B cell (primary cell): ENCODE data around the gene SUGP2. TPM values are rescaled to one million over a fixed set of nuclear protein-coding genes. Genes with fewer than 3 reads are reported as not detected.

ENCODE experiments used
- ATAC-seq: fragments of 200-7000 bp; cut with Tn5 transposase; one replicate; pipeline ENCODE4 v1.10.0; 2021; ENCODE audit warnings: low read depth, mild to moderate bottlenecking, moderate number of reproducible peaks, moderate library complexity
- CTCF ChIA-PET: fragments of 350-600 bp; sonication (Branson Sonifier 250); formaldehyde crosslinking; loops from one replicate; lab custom pipeline; 2021; ENCODE audit warnings: antibody characterized with exemption, inconsistent platforms; lab: Charles Lee
- POLR2A ChIA-PET: fragments of 350-600 bp; sonication (Branson Sonifier 250); formaldehyde crosslinking; loops from one replicate; lab custom pipeline; 2021; ENCODE audit warnings: antibody characterized with exemption; lab: Charles Lee
- DNase-seq: peaks from one replicate; pipeline ENCODE4 v3.0.0; 2013
- H2AFZ ChIP-seq: 2 replicates; pipeline ENCODE4 v1.6.1; 2012; ENCODE audit warnings: mild to moderate bottlenecking, low read depth, low read length; ENCODE audit not compliant: insufficient read depth, poor library complexity, severe bottlenecking
- H3K27ac ChIP-seq, 2 donors: 1 replicate in 1 of 2; 2 replicates in 1 of 2; pipeline ENCODE4 v1.5.1; 2012 to 2013; ENCODE audit warnings: low read length in 2 of 2, mild to moderate bottlenecking in 2 of 2, moderate library complexity in 1 of 2
- H3K27me3 ChIP-seq, 4 experiments: fragments of 200-600 bp in 1 of 4; sonication (generic) in 1 of 4; replicated peaks in 1 of 4; 1 replicate in 2 of 4; 2 replicates in 2 of 4; pipeline versions ENCODE4 v1.6.1 to v1.7.0; 2013 to 2016; ENCODE audit warnings: low read length in 3 of 4, mild to moderate bottlenecking in 2 of 4, mixed read lengths in 1 of 4, moderate library complexity in 1 of 4; ENCODE audit not compliant: insufficient read depth in 4 of 4, control insufficient read depth in 3 of 4; ENCODE audit errors: control extremely low read depth in 1 of 4
- H3K36me3 ChIP-seq, 2 experiments: replicated peaks in 1 of 2; 1 replicate in 1 of 2; 2 replicates in 1 of 2; pipeline versions ENCODE4 v1.6.1 to v1.7.1; 2013; ENCODE audit warnings: low read length in 1 of 2; ENCODE audit not compliant: insufficient read depth in 2 of 2, control insufficient read depth in 1 of 2; ENCODE audit errors: control extremely low read depth in 1 of 2, extremely low read depth in 1 of 2
- H3K4me1 ChIP-seq, 2 donors: fragments of 200-600 bp in 1 of 2; sonication (generic) in 1 of 2; 1 replicate in 1 of 2; 2 replicates in 1 of 2; pipeline versions ENCODE4 v1.5.1 to v1.6.1; 2013 to 2017; ENCODE audit warnings: low read length in 2 of 2; ENCODE audit not compliant: control insufficient read depth in 2 of 2, insufficient read depth in 2 of 2
- H3K4me2 ChIP-seq: replicated peaks from 2 replicates; pipeline ENCODE3; 2012; ENCODE audit warnings: mild to moderate bottlenecking, low read depth, low read length; ENCODE audit not compliant: poor library complexity, severe bottlenecking
- H3K4me3 ChIP-seq, 5 experiments: fragments of 200-600 bp in 1 of 5; sonication (generic) in 1 of 5; 1 replicate in 3 of 5; 2 replicates in 2 of 5; pipeline versions ENCODE4 v1.5.1 to v1.7.0; 2011 to 2016; ENCODE audit warnings: low read length in 4 of 5, mild to moderate bottlenecking in 4 of 5, low read depth in 2 of 5, control low read depth in 1 of 5, moderate library complexity in 1 of 5; ENCODE audit not compliant: insufficient read depth in 1 of 5; ENCODE audit errors: control extremely low read depth in 1 of 5, extremely low read depth in 1 of 5
- H3K79me2 ChIP-seq: fragments of 200-600 bp; sonication (generic); one replicate; pipeline ENCODE4 v1.6.0; 2016; ENCODE audit warnings: low read length; ENCODE audit not compliant: control insufficient read depth, insufficient read depth
- H3K9ac ChIP-seq: fragments of 200-600 bp; sonication (generic); 2 replicates; pipeline ENCODE4 v1.6.1; 2017; ENCODE audit warnings: mild to moderate bottlenecking, low read length, moderate library complexity
- H3K9me3 ChIP-seq, 3 donors: one replicate each; pipeline versions ENCODE4 v1.6.1 to v1.7.1; 2013; ENCODE audit warnings: low read length in 2 of 3; ENCODE audit not compliant: control insufficient read depth in 2 of 3, insufficient read depth in 1 of 3; ENCODE audit errors: control extremely low read depth in 1 of 3
- H4K20me1 ChIP-seq: 2 replicates; pipeline ENCODE4 v1.6.0; 2012; ENCODE audit warnings: mild to moderate bottlenecking, low read length; ENCODE audit not compliant: insufficient read depth, control insufficient read depth, poor library complexity, severe bottlenecking
- H3K27ac Mint-ChIP-seq: one replicate; pipeline ENCODE4 v1.8.0; 2021; ENCODE audit warnings: mixed read lengths
- H3K27me3 Mint-ChIP-seq: one replicate; pipeline ENCODE4 v1.8.0; 2021; ENCODE audit warnings: mixed read lengths
- H3K4me1 Mint-ChIP-seq: one replicate; pipeline ENCODE4 v1.8.0; 2021; ENCODE audit warnings: mixed read lengths
- H3K4me3 Mint-ChIP-seq: one replicate; pipeline ENCODE4 v1.8.0; 2021; ENCODE audit warnings: mixed read lengths
- H3K9me3 Mint-ChIP-seq: one replicate; pipeline ENCODE4 v1.8.0; 2022; ENCODE audit warnings: mixed read lengths; ENCODE audit not compliant: insufficient read depth
- EZH2 ChIP-seq: IDR thresholded peaks from 2 replicates; pipeline ENCODE4 v1.6.1; 2012; ENCODE audit warnings: borderline replicate concordance, low read depth, mild to moderate bottlenecking, moderate library complexity, low read length; ENCODE audit not compliant: insufficient read depth, poor library complexity, severe bottlenecking
- WGBS: methylation state at CpG from one replicate; pipeline ENCODE4 v1.1.5; 2013; ENCODE audit warnings: missing lambda C conversion rate; ENCODE audit not compliant: insufficient coverage; 5-methylcytosine and 5-hydroxymethylcytosine counted together
- intact Hi-C: fragments of 100-400 bp; cut with micrococcal nuclease; formaldehyde crosslinking; loops from one replicate; pipeline ENCODE4 v1.10.0; 2022
- polyA plus RNA-seq: library from polyadenylated mRNA; depleted of rRNA; stranded (reverse); fragments of >200 nt; gene quantifications from 2 replicates; pipeline ENCODE4 v1.2.3, GENCODE V29; 2012
- total RNA-seq, 2 donors: library from RNA; stranded (reverse); fragments of 120-200 nt in 1 of 2; gene quantifications; 1 replicate in 1 of 2; 2 replicates in 1 of 2; pipeline versions ENCODE4 v1.2.3 to v1.2.4, GENCODE V29; 2013 to 2022
- TF ChIP-seq, protein P1 (sequence below): fragments of 200-600 bp; IDR thresholded peaks from one replicate; pipeline ENCODE4 v1.8.0; 2022; ENCODE audit warnings: antibody characterized with exemption, mild to moderate bottlenecking

The SUGP2 gene
- total and polyA plus RNA-seq, 2 donors (not counting 1 experiment from before 2014, with no cell fraction given): 132 to 154 TPM

DNA sequence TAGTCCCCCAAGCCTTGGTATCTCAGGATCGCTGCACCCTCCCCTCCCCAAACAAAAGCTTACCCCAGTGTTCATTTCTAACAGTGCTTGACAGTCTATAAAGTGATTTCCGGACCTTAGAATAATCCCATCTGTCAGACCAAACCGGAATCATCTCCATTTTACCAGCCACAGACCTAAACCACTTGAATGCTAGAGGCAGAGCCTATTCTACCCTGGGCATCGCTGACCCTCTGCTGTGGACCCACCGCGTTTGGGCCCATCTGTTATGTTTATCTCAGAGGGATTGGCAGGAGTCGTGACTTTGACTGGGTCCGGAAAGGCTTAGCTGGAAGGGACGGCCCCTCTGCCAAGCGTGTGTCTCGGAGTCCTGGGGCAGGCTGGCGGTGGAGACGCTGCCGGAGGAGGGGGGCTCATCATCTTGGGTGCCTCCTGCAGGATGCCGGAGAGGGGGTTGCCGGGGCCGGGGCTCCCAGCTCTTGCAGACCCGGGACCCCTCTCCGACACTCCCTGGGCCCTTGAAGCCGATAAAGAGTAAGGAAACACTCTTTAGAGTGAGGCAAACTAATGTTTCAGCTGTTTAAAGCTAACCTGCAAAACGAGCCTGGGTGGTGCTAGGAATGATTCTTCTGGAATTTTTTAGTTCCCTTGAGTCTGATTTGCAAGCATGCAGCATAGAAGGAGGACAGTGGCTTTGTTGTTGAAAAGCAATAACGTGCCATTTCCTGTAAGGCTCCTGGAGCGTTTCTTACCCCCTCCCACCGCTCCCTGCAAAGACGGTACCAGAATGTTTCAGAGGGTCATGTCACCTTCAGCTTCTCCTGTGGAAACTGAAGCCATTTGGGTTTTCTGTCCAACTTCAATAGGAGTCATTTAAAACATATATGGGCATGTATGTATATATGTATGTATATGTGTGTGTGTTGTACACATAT is 31.8 kb upstream of the SUGP2 start:
- intact Hi-C loops: loop anchor here (1.0 kb wide), 1 partner anchor 45 kb away; no protein-coding TSS in a partner anchor
- no peaks in the 10 kb centered on the region for H3K9me3 Mint-ChIP-seq
- H3K4me3 Mint-ChIP-seq: peak overlapping the region; percentile 91
- Histone ChIP-seq H2AFZ (peak overlapping the region; percentile 76), H3K79me2 (peaks cover 57% of the 10 kb centered on the region), H3K27ac (peak overlapping the region; percentile 71 to 83), H3K4me3 (peak overlapping the region; percentile 78 to 97 (median 84)), H3K36me3 (no peaks in the 10 kb centered on the region), H3K9me3 (peaks cover 0 to 3% (median 0%) of the 10 kb centered on the region in 3 donors), H3K4me2 (peak overlapping the region; percentile 99), H4K20me1 (no peaks in the 10 kb centered on the region), H3K9ac (peak overlapping the region; percentile 91), H3K4me1 (peaks cover 41 to 54% of the 10 kb centered on the region in 2 donors), H3K27me3 (no peaks in the 10 kb centered on the region)
- ATAC-seq (no peak), DNase-seq (peak; percentile 43)
- POLR2A ChIA-PET: interaction anchor here (0.8 kb wide), 1 partner anchor 51 kb away, joined by 5 read pairs; no protein-coding TSS in a partner anchor
- peaks cover 50% of the 10 kb centered on the region for H3K4me1 Mint-ChIP-seq
- under 1% methylated on average over 16 of the region's 25 CpGs for WGBS
- TF ChIP-seq EZH2: no peak
- TF ChIP-seq, protein P1, sequence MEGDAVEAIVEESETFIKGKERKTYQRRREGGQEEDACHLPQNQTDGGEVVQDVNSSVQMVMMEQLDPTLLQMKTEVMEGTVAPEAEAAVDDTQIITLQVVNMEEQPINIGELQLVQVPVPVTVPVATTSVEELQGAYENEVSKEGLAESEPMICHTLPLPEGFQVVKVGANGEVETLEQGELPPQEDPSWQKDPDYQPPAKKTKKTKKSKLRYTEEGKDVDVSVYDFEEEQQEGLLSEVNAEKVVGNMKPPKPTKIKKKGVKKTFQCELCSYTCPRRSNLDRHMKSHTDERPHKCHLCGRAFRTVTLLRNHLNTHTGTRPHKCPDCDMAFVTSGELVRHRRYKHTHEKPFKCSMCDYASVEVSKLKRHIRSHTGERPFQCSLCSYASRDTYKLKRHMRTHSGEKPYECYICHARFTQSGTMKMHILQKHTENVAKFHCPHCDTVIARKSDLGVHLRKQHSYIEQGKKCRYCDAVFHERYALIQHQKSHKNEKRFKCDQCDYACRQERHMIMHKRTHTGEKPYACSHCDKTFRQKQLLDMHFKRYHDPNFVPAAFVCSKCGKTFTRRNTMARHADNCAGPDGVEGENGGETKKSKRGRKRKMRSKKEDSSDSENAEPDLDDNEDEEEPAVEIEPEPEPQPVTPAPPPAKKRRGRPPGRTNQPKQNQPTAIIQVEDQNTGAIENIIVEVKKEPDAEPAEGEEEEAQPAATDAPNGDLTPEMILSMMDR: no peak
- no peaks in the 10 kb centered on the region for H3K27me3 Mint-ChIP-seq
- CTCF ChIA-PET: interaction anchor here (0.7 to 4.1 kb wide), 6 partner anchors 10 to 51 kb away, joined by 3 to 25 read pairs (median 4); no protein-coding TSS in a partner anchor
- peak overlapping the region; percentile 92 for H3K27ac Mint-ChIP-seq
